K562 (cell line): ENCODE data around the gene UNC13C. TPM values are rescaled to one million over a fixed set of nuclear protein-coding genes. Genes with fewer than 3 reads are reported as not detected.

Experiments used
- ATAC-seq: fragments of 200-7000 bp; cut with Tn5 transposase; 3 replicates; pipeline ENCODE4 v1.9.1; 2020; ENCODE audit warnings: moderate library complexity
- BruUV-seq: library from RNA; stranded (reverse); fragments of 400-500 nt; replicated peaks from 2 replicates; lab custom pipeline; 2021; lab: Mats Ljungman, UMichigan
- CTCF ChIA-PET: fragments of 300-600 bp; formaldehyde crosslinking; extraction: SDS; loops from one replicate; lab custom pipeline; 2021; ENCODE audit warnings: low intra/inter-chr PET ratio; lab: Yijun Ruan, JAX
- POLR2A ChIA-PET: fragments of 300-600, 350-650 bp; sonication (Branson Sonifier 250); formaldehyde crosslinking; extraction: SDS; loops from one replicate; lab custom pipeline; 2021; ENCODE audit warnings: antibody characterized with exemption, inconsistent platforms; lab: Yijun Ruan, JAX
- DNase-seq, 4 experiments: peaks; one replicate each; pipeline versions ENCODE4 v3.0.0 to v3.0.0-alpha.2; 2011 to 2018; ENCODE audit warnings: low spot score in 3 of 4, mixed read lengths in 3 of 4; ENCODE audit errors: extremely low read depth in 1 of 4
- FAIRE-seq: peaks from 2 replicates; lab custom pipeline; 2011; peaks lifted over from hg19 to GRCh38; lab: Jason Lieb, UNC
- H2AFZ ChIP-seq: 2 replicates; pipeline ENCODE4 v1.6.0; 2011; ENCODE audit warnings: low read depth, low read length, control low read depth, inconsistent platforms
- H3K27ac ChIP-seq: fragments of 200-600 bp; 3 replicates; pipeline ENCODE4 v1.8.0; 2011; ENCODE audit warnings: low read depth, mild to moderate bottlenecking, control low read depth, inconsistent platforms, low read length, moderate library complexity, mixed read lengths; ENCODE audit errors: extremely low read depth
- H3K27me3 ChIP-seq, 2 experiments: fragments of 300-600 bp in 1 of 2; 2 replicates in 1 of 2; 3 replicates in 1 of 2; pipeline versions ENCODE4 v1.6.0 to v1.8.0; 2011; ENCODE audit warnings: inconsistent platforms in 2 of 2, low read length in 2 of 2, mild to moderate bottlenecking in 1 of 2, mixed read lengths in 1 of 2, moderate library complexity in 1 of 2; ENCODE audit not compliant: control insufficient read depth in 2 of 2, insufficient read depth in 2 of 2
- H3K36me3 ChIP-seq: fragments of 300-600 bp; 3 replicates; pipeline ENCODE4 v1.8.0; 2011; ENCODE audit warnings: mild to moderate bottlenecking, low read length, inconsistent platforms; ENCODE audit not compliant: control insufficient read depth, insufficient read depth
- H3K4me1 ChIP-seq, 2 experiments: fragments of 200-600 bp in 1 of 2; replicated peaks in 1 of 2; 2 replicates in 1 of 2; 3 replicates in 1 of 2; pipeline versions ENCODE4 v1.5.1 to v1.8.0; 2011; ENCODE audit warnings: inconsistent platforms in 2 of 2, low read length in 2 of 2, mild to moderate bottlenecking in 1 of 2, mixed read lengths in 1 of 2, moderate library complexity in 1 of 2; ENCODE audit not compliant: control insufficient read depth in 2 of 2, insufficient read depth in 2 of 2
- H3K4me2 ChIP-seq: 2 replicates; pipeline ENCODE4 v1.6.1; 2011; ENCODE audit warnings: low read length, control low read depth, inconsistent platforms, mixed read lengths; ENCODE audit not compliant: insufficient read depth
- H3K4me3 ChIP-seq: fragments of 200-600 bp; sonication (generic), shearing (Covaris generic); 2 replicates; pipeline ENCODE4 v1.5.1; 2016; ENCODE audit warnings: control low read depth, inconsistent platforms
- H3K79me2 ChIP-seq: fragments of 200-600 bp; 3 replicates; pipeline ENCODE4 v1.8.0; 2011; ENCODE audit warnings: low read length, inconsistent platforms; ENCODE audit not compliant: control insufficient read depth, insufficient read depth
- H3K9ac ChIP-seq, 2 experiments: 2 replicates each; pipeline versions ENCODE4 v1.6.0 to v1.6.1; 2011; ENCODE audit warnings: low read depth in 2 of 2, low read length in 2 of 2, control low read depth in 1 of 2, inconsistent platforms in 1 of 2, mild to moderate bottlenecking in 1 of 2, mixed read lengths in 1 of 2; ENCODE audit not compliant: insufficient read depth in 1 of 2
- H3K9me1 ChIP-seq: one replicate; pipeline ENCODE4 v1.6.0; 2011; ENCODE audit warnings: inconsistent platforms, mild to moderate bottlenecking, low read length, moderate library complexity; ENCODE audit not compliant: control insufficient read depth, insufficient read depth
- H3K9me3 ChIP-seq: replicated peaks from 2 replicates; pipeline ENCODE4 v1.5.1; 2011; ENCODE audit warnings: low read depth, low read length, inconsistent platforms; ENCODE audit not compliant: control insufficient read depth, insufficient read depth
- H4K20me1 ChIP-seq: replicated peaks from 2 replicates; pipeline ENCODE4 v1.6.1; 2011; ENCODE audit warnings: low read length, inconsistent platforms, mixed read lengths; ENCODE audit not compliant: control insufficient read depth, insufficient read depth
- CAMTA2 ChIP-seq: fragments of 250-450 bp; sonication (Bioruptor Pico); conservative IDR thresholded peaks from 2 replicates; pipeline ENCODE4 v1.5.1; 2022
- CEBPG ChIP-seq, 3 experiments: fragments of 200-800 bp in 1 of 3; sonication (Bioruptor generic) in 1 of 3; sonication (generic) in 1 of 3; formaldehyde crosslinking in 1 of 3; IDR thresholded peaks in 2 of 3; conservative IDR thresholded peaks in 1 of 3; 2 replicates each; pipeline versions ENCODE4 v1.6.1 to v1.8.0; 2016 to 2022; ENCODE audit warnings: missing compliant biosample characterization in 2 of 3, missing genetic modification characterization in 2 of 3, mild to moderate bottlenecking in 1 of 3, missing genetic modification reagents in 1 of 3
- EGR1 ChIP-seq: fragments of 450-650 bp; conservative IDR thresholded peaks from 2 replicates; pipeline ENCODE4 v1.6.1; 2017; ENCODE audit warnings: mild to moderate bottlenecking
- ELF2 ChIP-seq: fragments of 250-450 bp; sonication (Bioruptor Pico); IDR thresholded peaks from 2 replicates; pipeline ENCODE4 v1.5.0; 2021; ENCODE audit warnings: mild to moderate bottlenecking
- ELK1 ChIP-seq: sonication (generic); formaldehyde crosslinking; IDR thresholded peaks from 2 replicates; pipeline ENCODE4 v1.8.1; 2022; ENCODE audit warnings: missing genetic modification reagents
- PATZ1 ChIP-seq: fragments of 250-450 bp; sonication (Bioruptor Pico); IDR thresholded peaks from 2 replicates; pipeline ENCODE4 v1.5.0; 2020; ENCODE audit warnings: mild to moderate bottlenecking, borderline replicate concordance
- PHTF2 ChIP-seq: fragments of 250-450 bp; sonication (Bioruptor Pico); IDR thresholded peaks from 2 replicates; pipeline ENCODE4 v1.5.0; 2021; ENCODE audit warnings: mild to moderate bottlenecking
- SAFB2 ChIP-seq: fragments of 200-400 bp; formaldehyde crosslinking; IDR thresholded peaks from 2 replicates; pipeline ENCODE4 v1.6.1; 2018; ENCODE audit warnings: borderline replicate concordance, low read length, low read depth, moderate library complexity; ENCODE audit not compliant: severe bottlenecking
- SNRNP70 ChIP-seq: fragments of 200-400 bp; formaldehyde crosslinking; optimal IDR thresholded peaks from 2 replicates; pipeline ENCODE3; 2017; ENCODE audit warnings: low read depth, low read length
- TAL1 ChIP-seq: fragments of 450-650 bp; IDR thresholded peaks from 2 replicates; pipeline ENCODE4 v1.6.1; 2016; ENCODE audit warnings: mild to moderate bottlenecking
- TFAP4 ChIP-seq: sonication (generic); formaldehyde crosslinking; IDR thresholded peaks from 2 replicates; pipeline ENCODE4 v1.8.0; 2022; ENCODE audit warnings: missing genetic modification reagents, mild to moderate bottlenecking, moderate library complexity, borderline replicate concordance
- ZNF398 ChIP-seq: fragments of 250-450 bp; sonication (Bioruptor Pico); IDR thresholded peaks from 2 replicates; pipeline ENCODE4 v1.8.0; 2021; ENCODE audit warnings: moderate library complexity, mild to moderate bottlenecking, inconsistent platforms
- WGBS: fragments of 100-300 bp; shearing (Covaris generic); methylation state at CpG from one replicate; pipeline ENCODE4 v1.1.6; 2016; ENCODE audit warnings: low coverage, mixed read lengths; ENCODE audit not compliant: insufficient coverage; ENCODE audit errors: missing lambda C conversion rate; 5-methylcytosine and 5-hydroxymethylcytosine counted together
- in situ Hi-C: fragments of 300-500 bp; cut with MboI; formaldehyde crosslinking; loops from 4 replicates; pipeline ENCODE4 v1.15.0; 2018; ENCODE audit warnings: inconsistent platforms, mixed read lengths
- intact Hi-C: fragments of 100-400 bp; cut with micrococcal nuclease; formaldehyde crosslinking; loops from 2 replicates; pipeline ENCODE4 v1.14.2; 2022
- polyA plus RNA-seq, 8 experiments: library from polyadenylated mRNA; depleted of rRNA in 4 of 8; stranded (reverse) in 5 of 8; unstranded in 3 of 8; fragments of >200 nt; fragmentation: Nextera tagmentation in 2 of 8; fragmentation: Illumina TruSeq in 1 of 8; extraction: Ambion mirVana in 2 of 8; extraction: Trizol in 1 of 8; gene quantifications; 2 replicates each; pipeline versions ENCODE4 v1.2.1 to v1.2.3, GENCODE V29; 2011 to 2014; ENCODE audit warnings: inconsistent platforms in 1 of 8, missing spikeins in 1 of 8
- total RNA-seq, 7 experiments: library from RNA; depleted of rRNA in 6 of 7; stranded (reverse); fragments of >200 nt in 6 of 7; fragmentation: Illumina TruSeq in 2 of 7; extraction: Trizol in 2 of 7; gene quantifications; 2 replicates each; pipeline versions ENCODE4 v1.2.1 to v1.2.3, GENCODE V29; 2011 to 2021; ENCODE audit warnings: low replicate concordance in 1 of 7

UNC13C gene
- total and polyA plus RNA-seq, 9 of the 15 experiments (the other 6 are each of a cell fraction or from before 2014, with no cell fraction given), result not detected

- FAIRE-seq, result no peak
- no peak overlapping the region for H3K4me2 ChIP-seq
- H4K20me1 ChIP-seq, result no peaks in the 10 kb centered on the region
- H3K9me1 ChIP-seq, result no peaks in the 10 kb centered on the region
- no peaks in the 10 kb centered on the region for H3K36me3 ChIP-seq
- no peak overlapping the region for H2AFZ ChIP-seq
- no peaks in the 10 kb centered on the region for H3K4me1 ChIP-seq
- no peak overlapping the region for H3K4me3 ChIP-seq
- BruUV-seq, result no TSS peak
- WGBS, result 0% methylated on average over 4 of the region's 4 CpGs
- intact Hi-C loops (loop anchor here (10.0 kb wide), 1 partner anchor 65 kb away; no protein-coding TSS in a partner anchor), in situ Hi-C loops (no loop called here)
- H3K27me3 ChIP-seq, result no peaks in the 10 kb centered on the region
- no peak for DNase-seq
- TF ChIP-seq EGR1 (no peak), CAMTA2 (no peak), ELK1 (CRISPR knock-in tag) (no peak), ZNF398 (CRISPR knock-in tag) (no peak), PATZ1 (no peak), ELF2 (no peak), SAFB2 (no peak), TFAP4 (no peak), CEBPG (CRISPR knock-in tag; IDR thresholded peaks at IDR 0.05) (no peak), CEBPG (tag; conservative IDR thresholded peaks at IDR 0.05 in 1 of 2, IDR thresholded peaks at IDR 0.05 in 1 of 2) (no peak), SNRNP70 (no peak), TAL1 (no peak), PHTF2 (CRISPR knock-in tag) (no peak)
- TF ChIP-seq, all 486 proteins: peak for 0
- ATAC-seq, result no peak
- no peak overlapping the region for H3K27ac ChIP-seq
- H3K9ac ChIP-seq, result no peak overlapping the region
- CTCF ChIA-PET, result no interaction called here
- H3K79me2 ChIP-seq, result no peaks in the 10 kb centered on the region
- POLR2A ChIA-PET, result no interaction called here
- no peaks in the 10 kb centered on the region for H3K9me3 ChIP-seq
These were observed 311.4 kb downstream of the UNC13C start for GRCh38 chr15:54289590-54290136.
